ENCODE data around the gene DOP1B. TPM values are rescaled to one million over a fixed set of nuclear protein-coding genes. Genes with fewer than 3 reads are reported as not detected.

The DOP1B gene
- total and polyA plus RNA-seq, 10 of the 15 experiments (the other 5 are each of a cell fraction or from before 2014, with no cell fraction given) = 1.2 to 12.2 (median 4.3) TPM

- Histone ChIP-seq H3K4me3 (no peak overlapping the region), H2AFZ (ENCODE audit: control insufficient read depth, low read depth, low read length) (no peak overlapping the region), H3K79me2 (ENCODE audit: control insufficient read depth, insufficient read depth, low read length) (no peaks in the 10 kb centered on the region), H3K9me3 (replicated peaks; ENCODE audit: control insufficient read depth, insufficient read depth, low read length) (no peaks in the 10 kb centered on the region), H3K9ac (ENCODE audit: control insufficient read depth, insufficient read depth, low read length) (no peak overlapping the region), H3K4me2 (ENCODE audit: control insufficient read depth, insufficient read depth) (no peak overlapping the region), H4K20me1 (ENCODE audit: control insufficient read depth, insufficient read depth) (no peaks in the 10 kb centered on the region), H3K4me1 (ENCODE audit: control insufficient read depth, insufficient read depth, low read length) (no peaks in the 10 kb centered on the region), H3K27me3 (replicated peaks in 1 of 2; ENCODE audit: control insufficient read depth in 2 of 2, insufficient read depth in 2 of 2, low read length in 1 of 2) (no peaks in the 10 kb centered on the region), H3K27ac (ENCODE audit: control insufficient read depth, insufficient read depth) (no peak overlapping the region), H3K36me3 (ENCODE audit: control insufficient read depth in 2 of 2, insufficient read depth in 2 of 2, low read length in 1 of 2) (no peaks in the 10 kb centered on the region)
- no peak for DNase-seq (ENCODE audit: low read depth, low spot score)
- FAIRE-seq = no peak
- ChIA-PET CTCF (no interaction called here), SMC1A (ENCODE audit: uncharacterized antibody, unreplicated experiment) (no interaction called here), POLR2A (no interaction called here), RAD21 (ENCODE audit: unreplicated experiment) (no interaction called here)
- no peak for ATAC-seq
- WGBS (ENCODE audit: insufficient coverage, insufficient replicate concordance, low lambda C conversion rate, missing lambda C conversion rate) = 71% methylated on average over 4 of the region's 4 CpGs
- TF ChIP-seq CHD4 (IDR thresholded peaks at IDR 0.05) (no peak), NR2C2 (IDR thresholded peaks at IDR 0.05; ENCODE audit: borderline replicate concordance, control insufficient read depth, insufficient read length, low read depth) (no peak), TBL1XR1 (IDR thresholded peaks at IDR 0.05; ENCODE audit: low read depth, low read length) (no peak), SUZ12 (IDR thresholded peaks at IDR 0.05; ENCODE audit: unreplicated experiment) (no peak), MTA3 (IDR thresholded peaks at IDR 0.05; ENCODE audit: borderline replicate concordance, low read length) (no peak), BMI1 (IDR thresholded peaks at IDR 0.05; ENCODE audit: borderline replicate concordance) (no peak), STAT3 (IDR thresholded peaks at IDR 0.05; ENCODE audit: low read depth, low read length) (no peak), CREB1 (IDR thresholded peaks at IDR 0.05; ENCODE audit: low read depth) (no peak), IKZF1 (conservative IDR thresholded peaks at IDR 0.05) (no peak), HDGF (IDR thresholded peaks at IDR 0.05) (no peak), MXI1 (IDR thresholded peaks at IDR 0.05; ENCODE audit: low read depth, low read length) (no peak), ZNF274 (IDR thresholded peaks at IDR 0.05; ENCODE audit: insufficient read depth, insufficient read length) (no peak)
- TF ChIP-seq, protein P1, sequence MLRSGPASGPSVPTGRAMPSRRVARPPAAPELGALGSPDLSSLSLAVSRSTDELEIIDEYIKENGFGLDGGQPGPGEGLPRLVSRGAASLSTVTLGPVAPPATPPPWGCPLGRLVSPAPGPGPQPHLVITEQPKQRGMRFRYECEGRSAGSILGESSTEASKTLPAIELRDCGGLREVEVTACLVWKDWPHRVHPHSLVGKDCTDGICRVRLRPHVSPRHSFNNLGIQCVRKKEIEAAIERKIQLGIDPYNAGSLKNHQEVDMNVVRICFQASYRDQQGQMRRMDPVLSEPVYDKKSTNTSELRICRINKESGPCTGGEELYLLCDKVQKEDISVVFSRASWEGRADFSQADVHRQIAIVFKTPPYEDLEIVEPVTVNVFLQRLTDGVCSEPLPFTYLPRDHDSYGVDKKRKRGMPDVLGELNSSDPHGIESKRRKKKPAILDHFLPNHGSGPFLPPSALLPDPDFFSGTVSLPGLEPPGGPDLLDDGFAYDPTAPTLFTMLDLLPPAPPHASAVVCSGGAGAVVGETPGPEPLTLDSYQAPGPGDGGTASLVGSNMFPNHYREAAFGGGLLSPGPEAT (IDR thresholded peaks at IDR 0.05; ENCODE audit: low read depth) = no peak
- TF ChIP-seq, protein P2, sequence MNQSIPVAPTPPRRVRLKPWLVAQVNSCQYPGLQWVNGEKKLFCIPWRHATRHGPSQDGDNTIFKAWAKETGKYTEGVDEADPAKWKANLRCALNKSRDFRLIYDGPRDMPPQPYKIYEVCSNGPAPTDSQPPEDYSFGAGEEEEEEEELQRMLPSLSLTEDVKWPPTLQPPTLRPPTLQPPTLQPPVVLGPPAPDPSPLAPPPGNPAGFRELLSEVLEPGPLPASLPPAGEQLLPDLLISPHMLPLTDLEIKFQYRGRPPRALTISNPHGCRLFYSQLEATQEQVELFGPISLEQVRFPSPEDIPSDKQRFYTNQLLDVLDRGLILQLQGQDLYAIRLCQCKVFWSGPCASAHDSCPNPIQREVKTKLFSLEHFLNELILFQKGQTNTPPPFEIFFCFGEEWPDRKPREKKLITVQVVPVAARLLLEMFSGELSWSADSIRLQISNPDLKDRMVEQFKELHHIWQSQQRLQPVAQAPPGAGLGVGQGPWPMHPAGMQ (IDR thresholded peaks at IDR 0.05; ENCODE audit: borderline replicate concordance) = no peak
- BruUV-seq (replicated peaks) = no TSS peak
- in situ Hi-C loops (cut with MboI) = no loop called here
- intact Hi-C loops (cut with micrococcal nuclease; ENCODE audit: unreplicated experiment) = no loop called here
These were observed 34.1 kb downstream of the DOP1B start for GRCh38 chr21:36190736-36191135.
